HepG2 (cell line): ENCODE measurements around the gene HNRNPA1. TPM values are rescaled to one million over a fixed set of nuclear protein-coding genes. Genes with fewer than 3 reads are reported as not detected.

Experiments used
- HOXA3 ChIP-seq: sonication (generic); formaldehyde crosslinking; IDR thresholded peaks from 2 replicates; pipeline ENCODE4 v1.5.0; 2020; ENCODE audit warnings: missing genetic modification reagents
- NFKBIZ ChIP-seq: IDR thresholded peaks from 2 replicates; pipeline ENCODE4 v1.6.1; 2018; ENCODE audit warnings: missing genetic modification reagents, missing compliant biosample characterization
- POLR2A ChIP-seq, 2 experiments: IDR thresholded peaks; 2 replicates each; pipeline ENCODE4 v1.6.1; 2011; ENCODE audit warnings: low read depth in 2 of 2, low read length in 2 of 2, mild to moderate bottlenecking in 1 of 2, moderate library complexity in 1 of 2; ENCODE audit not compliant: insufficient read depth in 1 of 2
- STAT6 ChIP-seq: sonication (generic); formaldehyde crosslinking; IDR thresholded peaks from 2 replicates; pipeline ENCODE4 v1.4.0; 2020; ENCODE audit warnings: missing genetic modification reagents, mild to moderate bottlenecking, borderline replicate concordance
- TOE1 ChIP-seq: sonication (generic); formaldehyde crosslinking; IDR thresholded peaks from 2 replicates; pipeline ENCODE4 v1.4.0; 2020; ENCODE audit warnings: mild to moderate bottlenecking, missing genetic modification reagents
- ZBTB3 ChIP-seq: sonication (generic); formaldehyde crosslinking; IDR thresholded peaks from 2 replicates; pipeline ENCODE4 v1.4.0; 2020; ENCODE audit warnings: low read depth, mild to moderate bottlenecking, moderate library complexity, missing genetic modification reagents, borderline replicate concordance
- ZNF143 ChIP-seq: sonication (generic); formaldehyde crosslinking; IDR thresholded peaks from 2 replicates; pipeline ENCODE4 v1.4.0; 2020; ENCODE audit warnings: missing genetic modification reagents
- ZNF275 ChIP-seq: sonication (generic); formaldehyde crosslinking; IDR thresholded peaks from 2 replicates; pipeline ENCODE4 v1.8.0; 2022; ENCODE audit warnings: missing genetic modification reagents, mild to moderate bottlenecking, inconsistent platforms, borderline replicate concordance
- ZNF670 ChIP-seq: sonication (generic); formaldehyde crosslinking; IDR thresholded peaks from 2 replicates; pipeline ENCODE4 v1.8.0; 2022; ENCODE audit warnings: mild to moderate bottlenecking, missing genetic modification reagents, borderline replicate concordance
- polyA plus RNA-seq, 8 experiments: library from polyadenylated mRNA; depleted of rRNA in 3 of 8; stranded (reverse) in 7 of 8; unstranded in 1 of 8; fragments of >200 nt; fragmentation: Illumina TruSeq in 4 of 8; extraction: Trizol in 4 of 8; gene quantifications; 2 replicates each; pipeline versions ENCODE4 v1.2.1 to v1.2.3, GENCODE V29; 2011 to 2016; ENCODE audit warnings: low read depth in 4 of 8, missing spikeins in 1 of 8, mixed read lengths in 1 of 8; ENCODE audit not compliant: insufficient read depth in 1 of 8
- total RNA-seq, 5 experiments: library from RNA; depleted of rRNA; stranded (reverse); fragments of >200 nt; fragmentation: Illumina TruSeq; extraction: Trizol; gene quantifications; 2 replicates each; pipeline ENCODE4 v1.2.3, GENCODE V29; 2016; ENCODE audit warnings: low read depth in 1 of 5
- TF ChIP-seq, protein P1 (sequence below): sonication (generic); formaldehyde crosslinking; IDR thresholded peaks from 2 replicates; pipeline ENCODE4 v1.4.0; 2020; ENCODE audit warnings: missing genetic modification reagents
- TF ChIP-seq, protein P2 (sequence below): sonication (generic); formaldehyde crosslinking; IDR thresholded peaks from 2 replicates; pipeline ENCODE4 v1.5.1; 2020; ENCODE audit warnings: mild to moderate bottlenecking, missing genetic modification reagents, borderline replicate concordance
- TF ChIP-seq, protein P3 (sequence below): sonication (generic); formaldehyde crosslinking; conservative IDR thresholded peaks from 2 replicates; pipeline ENCODE4 v1.4.0; 2020; ENCODE audit warnings: missing genetic modification reagents
- TF ChIP-seq, protein P4 (sequence below): sonication (generic); formaldehyde crosslinking; IDR thresholded peaks from 2 replicates; pipeline ENCODE4 v1.4.0; 2020; ENCODE audit warnings: missing genetic modification reagents

Gene HNRNPA1
- total and polyA plus RNA-seq, 2 of the 13 experiments (the other 11 are each of a cell fraction or from before 2014, with no cell fraction given) = 535 to 1,820 TPM

DNA sequence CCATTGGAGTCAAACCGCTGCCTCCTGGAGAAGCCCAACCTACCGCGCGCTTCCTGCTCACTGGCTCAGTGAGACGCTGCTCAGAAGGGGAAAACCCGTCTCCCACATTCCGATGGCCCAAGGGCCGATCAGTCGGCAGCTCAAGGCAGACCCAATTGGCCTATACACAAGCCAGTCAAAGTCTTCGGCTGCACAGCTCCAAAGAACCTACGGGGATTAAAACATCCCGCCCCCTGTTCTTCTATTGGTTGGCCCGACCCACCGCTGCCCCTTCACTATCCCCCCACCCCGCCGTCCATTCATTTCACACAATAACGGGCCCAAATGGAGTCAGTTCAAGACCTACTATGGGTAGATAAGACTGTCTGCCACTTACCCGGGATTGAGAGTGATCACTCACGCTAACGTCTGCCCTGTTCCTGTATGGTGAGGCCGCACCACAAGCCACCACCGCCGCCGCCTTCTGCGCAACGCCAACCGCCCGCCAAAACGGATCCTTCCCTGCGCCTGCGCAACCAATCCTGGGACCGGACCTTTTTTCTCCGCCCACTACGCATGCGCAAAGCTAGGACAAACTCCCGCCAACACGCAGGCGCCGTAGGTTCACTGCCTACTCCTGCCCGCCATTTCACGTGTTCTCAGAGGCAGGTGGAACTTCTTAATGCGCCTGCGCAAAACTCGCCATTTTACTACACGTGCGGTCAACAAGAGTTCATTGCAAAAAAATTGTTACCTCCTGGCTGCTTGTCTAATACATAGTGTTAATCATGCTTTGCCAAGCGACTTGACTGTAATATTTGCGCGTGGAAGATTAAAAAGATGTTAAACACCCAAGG, 676 bp upstream of the HNRNPA1 start, which contains the start of gene CBX5 (continued):
- peak; percentile 90 to 98 for TF ChIP-seq POLR2A (IDR thresholded peaks at IDR 0.05; ENCODE audit: insufficient read depth in 1 of 2, low read depth in 2 of 2, low read length in 2 of 2)
- TF ChIP-seq ZNF275 = peak; percentile 86
- TF ChIP-seq, protein P1, sequence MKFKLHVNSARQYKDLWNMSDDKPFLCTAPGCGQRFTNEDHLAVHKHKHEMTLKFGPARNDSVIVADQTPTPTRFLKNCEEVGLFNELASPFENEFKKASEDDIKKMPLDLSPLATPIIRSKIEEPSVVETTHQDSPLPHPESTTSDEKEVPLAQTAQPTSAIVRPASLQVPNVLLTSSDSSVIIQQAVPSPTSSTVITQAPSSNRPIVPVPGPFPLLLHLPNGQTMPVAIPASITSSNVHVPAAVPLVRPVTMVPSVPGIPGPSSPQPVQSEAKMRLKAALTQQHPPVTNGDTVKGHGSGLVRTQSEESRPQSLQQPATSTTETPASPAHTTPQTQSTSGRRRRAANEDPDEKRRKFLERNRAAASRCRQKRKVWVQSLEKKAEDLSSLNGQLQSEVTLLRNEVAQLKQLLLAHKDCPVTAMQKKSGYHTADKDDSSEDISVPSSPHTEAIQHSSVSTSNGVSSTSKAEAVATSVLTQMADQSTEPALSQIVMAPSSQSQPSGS (CRISPR knock-in tag) = peak; percentile 14
- TF ChIP-seq NFKBIZ (CRISPR knock-in tag) = peak; percentile 39; the same call in 1 of the 2 replicates
- TF ChIP-seq HOXA3 (CRISPR knock-in tag) = peak; percentile 67; the same call in 1 of the 2 replicates
- TF ChIP-seq, protein P2, sequence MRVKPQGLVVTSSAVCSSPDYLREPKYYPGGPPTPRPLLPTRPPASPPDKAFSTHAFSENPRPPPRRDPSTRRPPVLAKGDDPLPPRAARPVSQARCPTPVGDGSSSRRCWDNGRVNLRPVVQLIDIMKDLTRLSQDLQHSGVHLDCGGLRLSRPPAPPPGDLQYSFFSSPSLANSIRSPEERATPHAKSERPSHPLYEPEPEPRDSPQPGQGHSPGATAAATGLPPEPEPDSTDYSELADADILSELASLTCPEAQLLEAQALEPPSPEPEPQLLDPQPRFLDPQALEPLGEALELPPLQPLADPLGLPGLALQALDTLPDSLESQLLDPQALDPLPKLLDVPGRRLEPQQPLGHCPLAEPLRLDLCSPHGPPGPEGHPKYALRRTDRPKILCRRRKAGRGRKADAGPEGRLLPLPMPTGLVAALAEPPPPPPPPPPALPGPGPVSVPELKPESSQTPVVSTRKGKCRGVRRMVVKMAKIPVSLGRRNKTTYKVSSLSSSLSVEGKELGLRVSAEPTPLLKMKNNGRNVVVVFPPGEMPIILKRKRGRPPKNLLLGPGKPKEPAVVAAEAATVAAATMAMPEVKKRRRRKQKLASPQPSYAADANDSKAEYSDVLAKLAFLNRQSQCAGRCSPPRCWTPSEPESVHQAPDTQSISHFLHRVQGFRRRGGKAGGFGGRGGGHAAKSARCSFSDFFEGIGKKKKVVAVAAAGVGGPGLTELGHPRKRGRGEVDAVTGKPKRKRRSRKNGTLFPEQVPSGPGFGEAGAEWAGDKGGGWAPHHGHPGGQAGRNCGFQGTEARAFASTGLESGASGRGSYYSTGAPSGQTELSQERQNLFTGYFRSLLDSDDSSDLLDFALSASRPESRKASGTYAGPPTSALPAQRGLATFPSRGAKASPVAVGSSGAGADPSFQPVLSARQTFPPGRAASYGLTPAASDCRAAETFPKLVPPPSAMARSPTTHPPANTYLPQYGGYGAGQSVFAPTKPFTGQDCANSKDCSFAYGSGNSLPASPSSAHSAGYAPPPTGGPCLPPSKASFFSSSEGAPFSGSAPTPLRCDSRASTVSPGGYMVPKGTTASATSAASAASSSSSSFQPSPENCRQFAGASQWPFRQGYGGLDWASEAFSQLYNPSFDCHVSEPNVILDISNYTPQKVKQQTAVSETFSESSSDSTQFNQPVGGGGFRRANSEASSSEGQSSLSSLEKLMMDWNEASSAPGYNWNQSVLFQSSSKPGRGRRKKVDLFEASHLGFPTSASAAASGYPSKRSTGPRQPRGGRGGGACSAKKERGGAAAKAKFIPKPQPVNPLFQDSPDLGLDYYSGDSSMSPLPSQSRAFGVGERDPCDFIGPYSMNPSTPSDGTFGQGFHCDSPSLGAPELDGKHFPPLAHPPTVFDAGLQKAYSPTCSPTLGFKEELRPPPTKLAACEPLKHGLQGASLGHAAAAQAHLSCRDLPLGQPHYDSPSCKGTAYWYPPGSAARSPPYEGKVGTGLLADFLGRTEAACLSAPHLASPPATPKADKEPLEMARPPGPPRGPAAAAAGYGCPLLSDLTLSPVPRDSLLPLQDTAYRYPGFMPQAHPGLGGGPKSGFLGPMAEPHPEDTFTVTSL (CRISPR knock-in tag) = no peak
- peak; percentile 78; the same call in 1 of the 2 replicates for TF ChIP-seq ZNF670 (CRISPR knock-in tag)
- no peak; the same call in 1 of the 2 replicates for TF ChIP-seq TOE1 (CRISPR knock-in tag)
- no peak for TF ChIP-seq STAT6
- TF ChIP-seq ZBTB3 (CRISPR knock-in tag) = no peak
- 0 out of 2 replicates have a peak, but pooled peaks have one; percentile 17 for TF ChIP-seq ZNF143
- TF ChIP-seq, protein P3, sequence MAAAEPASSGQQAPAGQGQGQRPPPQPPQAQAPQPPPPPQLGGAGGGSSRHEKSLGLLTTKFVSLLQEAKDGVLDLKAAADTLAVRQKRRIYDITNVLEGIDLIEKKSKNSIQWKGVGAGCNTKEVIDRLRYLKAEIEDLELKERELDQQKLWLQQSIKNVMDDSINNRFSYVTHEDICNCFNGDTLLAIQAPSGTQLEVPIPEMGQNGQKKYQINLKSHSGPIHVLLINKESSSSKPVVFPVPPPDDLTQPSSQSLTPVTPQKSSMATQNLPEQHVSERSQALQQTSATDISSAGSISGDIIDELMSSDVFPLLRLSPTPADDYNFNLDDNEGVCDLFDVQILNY (CRISPR knock-in tag) = peak; percentile 87
- TF ChIP-seq, protein P4, sequence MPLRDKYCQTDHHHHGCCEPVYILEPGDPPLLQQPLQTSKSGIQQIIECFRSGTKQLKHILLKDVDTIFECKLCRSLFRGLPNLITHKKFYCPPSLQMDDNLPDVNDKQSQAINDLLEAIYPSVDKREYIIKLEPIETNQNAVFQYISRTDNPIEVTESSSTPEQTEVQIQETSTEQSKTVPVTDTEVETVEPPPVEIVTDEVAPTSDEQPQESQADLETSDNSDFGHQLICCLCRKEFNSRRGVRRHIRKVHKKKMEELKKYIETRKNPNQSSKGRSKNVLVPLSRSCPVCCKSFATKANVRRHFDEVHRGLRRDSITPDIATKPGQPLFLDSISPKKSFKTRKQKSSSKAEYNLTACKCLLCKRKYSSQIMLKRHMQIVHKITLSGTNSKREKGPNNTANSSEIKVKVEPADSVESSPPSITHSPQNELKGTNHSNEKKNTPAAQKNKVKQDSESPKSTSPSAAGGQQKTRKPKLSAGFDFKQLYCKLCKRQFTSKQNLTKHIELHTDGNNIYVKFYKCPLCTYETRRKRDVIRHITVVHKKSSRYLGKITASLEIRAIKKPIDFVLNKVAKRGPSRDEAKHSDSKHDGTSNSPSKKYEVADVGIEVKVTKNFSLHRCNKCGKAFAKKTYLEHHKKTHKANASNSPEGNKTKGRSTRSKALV (CRISPR knock-in tag) = peak; percentile 81
